Vagina (tissue), 2 donors: Measurements from ENCODE around the gene CCHCR1.

Experiments
- CTCF ChIP-seq, 3 experiments: fragments of 450-650 bp in 2 of 3; fragments of 200-600 bp in 1 of 3; sonication (generic) in 1 of 3; IDR thresholded peaks; one replicate each; pipeline ENCODE4 v1.5.1; 2017 to 2019; ENCODE audit warnings: antibody characterized with exemption in 3 of 3, mild to moderate bottlenecking in 2 of 3, moderate library complexity in 2 of 3
- POLR2AphosphoS5 ChIP-seq, 2 donors: sonication (generic); formaldehyde crosslinking; IDR thresholded peaks; one replicate each; pipeline ENCODE4 v1.9.0; 2017; ENCODE audit warnings: antibody characterized with exemption in 2 of 2, mild to moderate bottlenecking in 2 of 2, low read depth in 1 of 2; ENCODE audit not compliant: insufficient read depth in 1 of 2

- TF ChIP-seq CTCF (IDR thresholded peaks at IDR 0.05), result no peak
- TF ChIP-seq POLR2AphosphoS5 (IDR thresholded peaks at IDR 0.05; ENCODE audit: insufficient read depth in 1 of 2, low read depth in 1 of 2), result peak in 1 of 2 donors; percentile 1
These were observed 42.4 kb downstream of the CCHCR1 start for GRCh38 chr6:31114970-31115849.
